ENCODE results near the gene ZNF668. TPM values are rescaled to one million over a fixed set of nuclear protein-coding genes. Genes with fewer than 3 reads are reported as not detected.

Gene ZNF668
- total RNA-seq, 4 donors from 2014 or later, result 7.9 to 17.9 (median 10.2) TPM

- peaks cover 0 to 42% (median 16%) of the 10 kb centered on the region in 4 donors for H3K36me3 ChIP-seq
- no peak overlapping the region for H3K27ac ChIP-seq
- no peaks in the 10 kb centered on the region for H3K4me1 ChIP-seq
- intact Hi-C loops (cut with DNase I; ENCODE audit: low total_unique reads), result no loop called here
- no peaks in the 10 kb centered on the region for H3K9me3 ChIP-seq
- 82 to 100% methylated on average over 1 to 26 of the region's 26 CpGs for WGBS, 2 donors (ENCODE audit: low coverage in 1 of 2)
- no peak for DNase-seq
- H3K27me3 ChIP-seq, result no peaks in the 10 kb centered on the region
- in situ Hi-C loops (cut with MboI; ENCODE audit: low pct_ligation_motif_present in 1 of 4, low pct_unique_long_range_greater_than_20kb in 1 of 4, low sequenced_read_pairs in 3 of 4), result no loop called here
- TF ChIP-seq CTCF (IDR thresholded peaks at IDR 0.05) (no peak), EP300 (IDR thresholded peaks at IDR 0.05; ENCODE audit: low read depth) (no peak), POLR2A (IDR thresholded peaks at IDR 0.05) (no peak), POLR2AphosphoS5 (IDR thresholded peaks at IDR 0.05) (no peak)
- no peak overlapping the region for H3K4me3 ChIP-seq
Measured at GRCh38 chr16:31081428-31082351, 7.7 kb upstream of the ZNF668 start.

- intact Hi-C loops (cut with DNase I; ENCODE audit: low total_unique reads) (no loop called here), in situ Hi-C loops (cut with MboI; ENCODE audit: low pct_ligation_motif_present in 1 of 4, low pct_unique_long_range_greater_than_20kb in 1 of 4, low sequenced_read_pairs in 3 of 4) (no loop called here)
- no peak for DNase-seq
- Histone ChIP-seq H3K4me3 (no peak overlapping the region), H3K27me3 (no peaks in the 10 kb centered on the region), H3K4me1 (no peaks in the 10 kb centered on the region), H3K27ac (no peak overlapping the region), H3K9me3 (no peaks in the 10 kb centered on the region), H3K36me3 (peaks cover 0 to 46% (median 16%) of the 10 kb centered on the region in 4 donors)
- TF ChIP-seq POLR2A (IDR thresholded peaks at IDR 0.05), result no peak
- TF ChIP-seq POLR2AphosphoS5 (IDR thresholded peaks at IDR 0.05), result no peak
- no peak for TF ChIP-seq EP300 (IDR thresholded peaks at IDR 0.05; ENCODE audit: low read depth)
- WGBS, 2 donors (ENCODE audit: low coverage in 1 of 2), result 89% methylated on average over 13 of the region's 13 CpGs; no CpG with 5 or more reads in 1 of the 2 donors
Measured at GRCh38 chr16:31080756-31081419, 6.8 kb upstream of the ZNF668 start.

GRCh38 chr16:31080035-31080629 is 6.1 kb upstream of the ZNF668 start:
- peaks cover 3 to 6% (median 5%) of the 10 kb centered on the region in 4 donors for H3K4me1 ChIP-seq
- no peak for DNase-seq
- no peaks in the 10 kb centered on the region for H3K9me3 ChIP-seq
- no peak overlapping the region for H3K27ac ChIP-seq
- peaks cover 0 to 46% (median 16%) of the 10 kb centered on the region in 4 donors for H3K36me3 ChIP-seq
- H3K4me3 ChIP-seq, result no peak overlapping the region
- TF ChIP-seq CTCF (IDR thresholded peaks at IDR 0.05), result no peak
- no peak for TF ChIP-seq EP300 (IDR thresholded peaks at IDR 0.05; ENCODE audit: low read depth)
- in situ Hi-C loops (cut with MboI; ENCODE audit: low pct_ligation_motif_present in 1 of 4, low pct_unique_long_range_greater_than_20kb in 1 of 4, low sequenced_read_pairs in 3 of 4) (no loop called here), intact Hi-C loops (cut with DNase I; ENCODE audit: low total_unique reads) (no loop called here)
- WGBS, 2 donors (ENCODE audit: low coverage in 1 of 2), result 95 to 100% methylated on average over 5 to 40 of the region's 40 CpGs
- H3K27me3 ChIP-seq, result no peaks in the 10 kb centered on the region

- 88% methylated on average over 13 of the region's 13 CpGs; no CpG with 5 or more reads in 1 of the 2 donors for WGBS, 2 donors (ENCODE audit: low coverage in 1 of 2)
- DNase-seq, result no peak
- in situ Hi-C loops (cut with MboI; ENCODE audit: low pct_ligation_motif_present in 1 of 4, low pct_unique_long_range_greater_than_20kb in 1 of 4, low sequenced_read_pairs in 3 of 4), result no loop called here
- peaks cover 0 to 46% (median 16%) of the 10 kb centered on the region in 4 donors for H3K36me3 ChIP-seq
- H3K27me3 ChIP-seq, result no peaks in the 10 kb centered on the region
- no peak for TF ChIP-seq POLR2A (IDR thresholded peaks at IDR 0.05)
- TF ChIP-seq CTCF (IDR thresholded peaks at IDR 0.05), result no peak
- no peak for TF ChIP-seq EP300 (IDR thresholded peaks at IDR 0.05; ENCODE audit: low read depth)
- no peak for TF ChIP-seq POLR2AphosphoS5 (IDR thresholded peaks at IDR 0.05)
- intact Hi-C loops (cut with DNase I; ENCODE audit: low total_unique reads), result no loop called here
- no peak overlapping the region for H3K27ac ChIP-seq
- no peaks in the 10 kb centered on the region for H3K9me3 ChIP-seq
- no peak overlapping the region for H3K4me3 ChIP-seq
- H3K4me1 ChIP-seq, result peaks cover 6 to 11% (median 10%) of the 10 kb centered on the region in 4 donors
Measured at GRCh38 chr16:31079342-31079944, 5.4 kb upstream of the ZNF668 start.
